NCI-H2227 (cell line): ENCODE data around the gene PTPRB.
"Not testable (repeated sequence)": the region's sequence is repeated elsewhere in the genome, so short reads cannot be mapped to it uniquely, and the experiment has no call there.

ENCODE experiments used
- DNase-seq: peaks from one replicate; lab custom pipeline; 2025; ENCODE audit not compliant: unreplicated experiment; lab: John Stamatoyannopoulos, UW

PTPRB gene

DNA sequence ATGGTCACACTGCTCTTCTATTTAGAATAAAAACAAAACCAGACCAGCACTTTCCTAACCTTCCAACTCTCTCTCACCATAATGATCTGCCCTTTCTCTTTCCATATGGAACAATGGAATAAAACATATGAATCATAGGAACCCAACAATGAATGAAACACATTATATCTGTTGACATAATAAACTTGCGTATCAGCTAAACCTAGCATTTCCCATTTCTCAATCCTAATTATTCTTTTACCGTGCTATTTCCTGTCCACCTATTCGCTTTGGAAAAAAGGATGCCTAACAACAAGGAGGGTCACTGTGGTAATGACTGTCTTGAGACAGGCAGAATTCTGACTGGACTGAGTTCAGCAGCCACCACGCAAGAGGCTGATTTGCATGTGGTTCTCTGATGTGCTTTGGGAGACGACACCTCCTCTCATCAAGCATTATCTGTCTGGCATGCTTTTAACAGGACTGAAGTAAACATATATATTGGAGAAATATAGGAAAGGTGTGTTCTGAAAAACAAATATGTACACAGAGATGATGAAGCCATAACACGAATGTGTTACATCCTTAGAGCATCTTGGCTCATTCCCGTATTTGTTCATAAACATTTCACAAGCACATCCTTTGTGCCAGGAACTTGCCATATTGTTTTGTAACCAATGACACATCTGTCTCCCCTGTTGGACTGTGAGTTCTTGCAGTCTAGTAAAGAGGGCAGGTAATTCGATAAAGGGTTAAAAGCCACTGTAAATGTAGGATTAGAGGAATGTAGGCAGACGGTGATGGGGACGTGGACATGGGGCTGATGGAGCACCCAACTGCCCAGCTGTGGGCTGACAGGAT, 87.7 kb downstream of the PTPRB start:
- no peak for DNase-seq

DNA sequence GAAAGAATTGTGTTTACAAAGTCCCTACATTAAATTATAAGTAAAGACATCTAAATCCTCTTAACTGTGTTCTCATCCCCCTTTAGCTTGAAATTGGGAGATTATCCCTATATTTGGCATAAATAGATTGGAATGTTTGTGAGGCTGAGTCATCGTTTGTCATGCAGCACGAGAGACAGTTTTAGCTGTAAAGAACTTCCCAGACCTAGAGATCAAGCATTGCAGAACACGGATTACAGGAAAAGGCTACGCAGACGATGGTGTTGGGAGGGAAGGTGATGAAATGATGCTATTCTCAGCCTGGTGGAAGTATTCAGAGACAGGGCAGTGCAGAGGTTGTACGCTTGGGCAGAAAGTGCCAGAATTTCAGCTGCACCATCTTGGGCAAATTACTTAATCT, 93.8 kb downstream of the PTPRB start:
- DNase-seq = no peak

- no peak for DNase-seq
Observed at GRCh38 chr12:70540996-70541395, 96.2 kb downstream of the PTPRB start.

DNA sequence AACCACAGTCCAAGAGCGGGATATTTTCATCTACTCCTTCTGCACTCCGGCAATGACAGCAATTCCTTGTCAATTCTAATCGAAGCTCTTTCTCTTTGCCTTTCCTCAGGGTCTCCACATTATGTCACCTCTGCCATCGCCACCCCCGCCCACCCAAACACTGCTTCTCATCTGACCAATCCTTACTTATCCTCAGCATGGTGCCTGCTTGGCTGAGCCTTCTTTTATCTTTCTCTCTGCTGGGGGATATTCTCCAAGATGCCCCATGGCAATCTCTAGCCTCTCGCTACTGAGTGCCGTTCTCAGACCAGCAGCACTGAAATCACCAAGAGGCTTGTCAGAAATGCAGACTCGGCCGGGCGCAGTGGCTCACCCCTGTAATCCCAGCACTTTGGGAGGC, 100.6 kb downstream of the PTPRB start:
- DNase-seq = no peak

GRCh38 chr12:70535896-70536374, 101.3 kb downstream of the PTPRB start:
- DNase-seq = no peak

DNA sequence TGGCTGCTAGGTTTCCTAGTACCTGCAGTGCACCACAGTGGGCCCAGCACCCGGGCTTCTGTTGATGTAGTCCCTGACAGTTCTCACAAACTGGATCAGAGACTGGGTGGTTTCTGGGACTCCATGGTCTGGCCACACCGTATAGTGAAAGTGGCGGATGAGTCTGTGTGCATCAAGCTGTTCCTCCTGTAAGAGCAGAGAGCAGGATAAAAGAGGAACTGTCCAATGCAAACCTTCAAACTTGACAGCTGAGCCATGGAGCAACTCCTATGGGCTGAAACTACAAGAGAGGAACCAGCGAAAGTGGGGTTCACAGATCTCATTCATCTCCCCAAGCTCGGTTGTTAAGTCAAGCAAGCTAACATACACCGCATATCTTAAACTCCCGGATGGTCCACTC, 102.8 kb downstream of the PTPRB start:
- no peak for DNase-seq

DNA sequence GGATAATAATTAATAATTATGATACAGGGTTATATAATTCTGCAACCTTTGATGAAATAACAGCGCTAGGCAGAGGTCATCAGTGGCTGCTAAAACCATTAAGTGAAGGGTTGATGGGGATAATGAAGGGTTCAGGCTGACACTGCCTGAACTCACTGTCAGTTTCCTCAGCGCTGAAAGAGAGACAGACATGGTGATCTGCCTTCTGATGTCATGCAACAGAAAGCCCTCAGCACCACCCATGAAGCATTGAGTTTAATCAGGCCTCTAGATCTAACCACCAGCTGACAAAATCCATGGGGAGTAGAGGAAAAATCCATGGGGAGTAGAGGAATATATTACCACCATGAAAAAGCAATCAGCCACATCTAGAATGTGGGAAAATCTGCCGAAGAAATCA, 107.6 kb downstream of the PTPRB start:
- DNase-seq = no peak

- no peak for DNase-seq
Observed at GRCh38 chr12:70520847-70521246, 116.4 kb downstream of the PTPRB start.

DNA sequence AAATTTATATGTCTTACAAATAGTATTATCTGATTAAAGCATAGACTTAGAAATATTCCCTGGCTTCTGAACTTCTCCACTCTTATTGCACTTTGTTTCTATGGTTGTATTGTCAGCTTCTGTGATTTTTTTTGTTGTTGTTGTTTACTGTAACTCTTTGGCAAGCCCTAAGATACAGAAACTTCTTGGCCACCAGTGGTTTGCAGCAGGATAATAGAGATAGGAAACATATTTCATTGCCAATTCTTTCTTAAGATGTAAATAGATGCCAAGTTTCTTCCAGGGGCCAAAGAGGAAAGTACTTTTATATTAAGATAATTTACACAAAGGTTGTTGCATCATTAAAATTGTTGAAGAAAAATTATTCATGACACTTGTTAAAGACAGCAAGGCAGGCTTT, 123.8 kb downstream of the PTPRB start:
- DNase-seq = no peak

DNA sequence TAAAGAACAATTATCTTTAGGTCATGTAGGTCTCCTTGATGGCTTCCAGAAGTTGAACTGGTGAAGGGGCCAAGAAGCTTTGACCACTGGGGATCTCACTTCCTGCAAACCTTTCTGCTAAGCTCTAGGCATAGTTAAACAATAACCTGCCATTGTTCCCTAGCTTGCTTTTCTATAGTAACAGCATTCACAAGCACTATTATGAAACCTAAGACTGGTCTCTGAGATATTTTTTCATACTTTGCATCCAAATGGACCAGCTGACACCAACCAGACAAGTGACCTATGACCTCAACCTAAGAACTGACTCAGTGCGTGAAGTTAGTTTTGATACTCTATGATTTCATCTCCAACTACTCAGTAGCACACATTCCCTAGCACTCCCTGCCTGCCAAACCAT, 129.1 kb downstream of the PTPRB start:
- DNase-seq = no peak

DNA sequence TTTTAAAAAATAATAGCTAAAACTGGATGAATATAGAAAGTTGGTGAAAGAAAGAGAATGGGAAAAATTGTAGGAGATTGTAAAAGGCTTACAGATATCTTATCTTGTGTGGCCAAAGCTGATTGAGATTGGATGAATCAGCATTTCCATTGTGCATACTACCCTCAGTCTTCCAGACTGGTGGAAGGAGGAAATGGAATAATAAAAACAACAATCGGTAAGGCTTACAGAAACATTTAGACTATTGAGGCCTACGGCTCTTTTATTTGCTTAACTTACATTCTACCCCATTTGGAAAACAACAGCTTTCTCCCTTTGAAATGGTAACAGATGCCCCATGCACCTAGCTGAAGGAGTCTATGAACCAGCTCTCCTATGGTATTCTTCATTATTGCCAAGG, 129.8 kb downstream of the PTPRB start:
- DNase-seq = no peak

DNA sequence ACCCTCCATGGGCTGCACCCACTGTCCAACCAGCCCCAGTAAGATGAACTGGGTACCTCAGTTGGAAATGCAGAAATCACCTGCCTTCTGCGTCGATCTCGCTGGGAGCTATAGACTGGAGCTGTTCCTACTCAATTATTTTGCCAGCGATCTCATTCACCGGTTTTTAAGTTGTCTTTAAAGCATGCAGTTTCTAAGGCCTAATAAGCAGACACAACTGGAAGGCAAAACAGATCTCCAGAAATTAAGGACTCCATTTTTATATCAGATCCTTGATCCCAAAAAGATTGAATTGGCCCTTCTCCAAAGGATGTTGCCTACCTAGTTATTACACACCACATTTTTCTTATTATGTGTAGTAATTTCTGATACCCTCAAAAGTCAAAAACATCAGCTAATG, 139.7 kb downstream of the PTPRB start:
- no peak for DNase-seq

DNA sequence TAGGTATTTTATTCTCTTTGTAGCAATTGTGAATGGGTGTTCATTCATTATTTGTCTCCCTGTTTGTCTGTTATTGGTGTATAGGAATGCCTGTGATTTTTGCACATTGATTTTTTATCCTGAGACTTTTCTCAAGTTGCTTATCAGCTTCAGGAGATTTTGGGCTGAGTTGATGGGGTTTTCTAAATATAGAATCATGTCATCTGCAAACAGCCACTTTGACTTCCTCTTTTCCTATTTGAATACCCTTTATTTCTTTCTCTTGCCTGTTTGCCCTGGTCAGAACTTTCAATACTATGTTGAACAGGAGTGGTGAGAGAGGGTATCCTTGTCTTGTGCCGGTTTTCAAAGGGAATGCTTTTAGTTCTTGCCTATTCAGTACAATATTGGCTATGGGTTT, 144.3 kb downstream of the PTPRB start:
- not testable (repeated sequence) for DNase-seq

- not testable (repeated sequence) for DNase-seq
Observed at GRCh38 chr12:70490928-70491327, 146.3 kb downstream of the PTPRB start.

- no peak for DNase-seq
Observed at GRCh38 chr12:70487440-70487839, 149.8 kb downstream of the PTPRB start.

DNA sequence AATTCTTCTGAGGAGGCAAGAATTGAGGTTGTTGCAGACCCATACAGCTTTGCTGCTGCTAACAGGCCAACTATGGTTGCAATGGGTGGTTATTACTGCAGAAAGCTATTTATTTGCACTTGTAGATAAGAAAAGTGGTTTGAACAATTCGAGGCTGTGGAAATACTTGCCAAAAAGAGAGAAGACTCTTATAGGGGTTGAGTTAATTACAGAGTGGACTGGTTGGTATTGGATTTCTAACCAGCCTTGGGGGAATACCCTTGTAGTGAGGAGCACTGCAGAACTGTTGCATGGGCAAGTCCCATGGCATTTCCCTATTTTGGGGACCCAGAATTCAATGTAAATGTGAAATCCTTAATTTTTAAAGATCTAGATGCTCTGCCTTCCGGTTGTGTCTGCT, 150.6 kb downstream of the PTPRB start:
- DNase-seq = no peak

DNA sequence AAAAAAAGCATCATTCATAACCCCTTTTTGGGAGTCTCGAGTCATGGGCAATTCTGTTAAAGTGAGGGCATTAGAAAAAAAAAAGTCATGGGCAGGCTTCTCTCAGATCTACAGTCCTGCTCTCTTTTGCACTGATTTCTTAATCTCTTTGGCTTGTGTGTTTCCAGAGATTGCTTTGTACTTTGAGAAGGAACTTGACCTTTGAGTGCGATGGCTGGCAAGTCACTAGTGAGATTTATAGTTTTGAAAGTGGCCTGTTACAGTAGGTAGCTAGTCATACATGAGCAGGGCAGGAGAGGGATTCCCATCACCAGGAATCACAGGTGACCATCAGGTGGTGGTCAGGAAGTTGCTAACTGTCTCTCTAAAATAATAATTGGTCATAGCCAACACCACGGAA, 151.5 kb downstream of the PTPRB start:
- no peak for DNase-seq

GRCh38 chr12:70484464-70484863, 152.8 kb downstream of the PTPRB start:
- no peak for DNase-seq

- no peak for DNase-seq
Observed at GRCh38 chr12:70482764-70483163, 154.5 kb downstream of the PTPRB start.

- DNase-seq = no peak
Observed at GRCh38 chr12:70469221-70469820, 167.9 kb downstream of the PTPRB start.

DNA sequence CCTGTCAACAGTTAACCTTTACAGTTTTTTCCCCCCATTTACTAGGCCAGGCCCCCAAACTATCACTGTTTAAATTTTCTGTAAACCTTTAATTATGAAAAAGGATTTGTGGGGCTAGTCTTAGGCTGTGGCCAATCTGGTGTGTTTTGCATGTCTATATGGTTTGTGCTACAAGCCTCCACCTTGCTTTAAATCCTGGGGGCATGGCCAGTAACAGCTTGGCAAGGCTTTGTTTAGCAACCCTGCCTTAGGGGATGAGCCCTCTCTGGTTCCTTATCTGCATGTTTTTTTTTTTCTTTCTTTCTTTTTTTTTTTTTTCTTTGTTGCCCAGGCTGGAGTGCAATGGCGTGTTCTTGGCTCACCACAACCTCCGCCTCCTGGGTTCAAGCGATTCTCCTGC, 168.5 kb downstream of the PTPRB start:
- no peak for DNase-seq

DNA sequence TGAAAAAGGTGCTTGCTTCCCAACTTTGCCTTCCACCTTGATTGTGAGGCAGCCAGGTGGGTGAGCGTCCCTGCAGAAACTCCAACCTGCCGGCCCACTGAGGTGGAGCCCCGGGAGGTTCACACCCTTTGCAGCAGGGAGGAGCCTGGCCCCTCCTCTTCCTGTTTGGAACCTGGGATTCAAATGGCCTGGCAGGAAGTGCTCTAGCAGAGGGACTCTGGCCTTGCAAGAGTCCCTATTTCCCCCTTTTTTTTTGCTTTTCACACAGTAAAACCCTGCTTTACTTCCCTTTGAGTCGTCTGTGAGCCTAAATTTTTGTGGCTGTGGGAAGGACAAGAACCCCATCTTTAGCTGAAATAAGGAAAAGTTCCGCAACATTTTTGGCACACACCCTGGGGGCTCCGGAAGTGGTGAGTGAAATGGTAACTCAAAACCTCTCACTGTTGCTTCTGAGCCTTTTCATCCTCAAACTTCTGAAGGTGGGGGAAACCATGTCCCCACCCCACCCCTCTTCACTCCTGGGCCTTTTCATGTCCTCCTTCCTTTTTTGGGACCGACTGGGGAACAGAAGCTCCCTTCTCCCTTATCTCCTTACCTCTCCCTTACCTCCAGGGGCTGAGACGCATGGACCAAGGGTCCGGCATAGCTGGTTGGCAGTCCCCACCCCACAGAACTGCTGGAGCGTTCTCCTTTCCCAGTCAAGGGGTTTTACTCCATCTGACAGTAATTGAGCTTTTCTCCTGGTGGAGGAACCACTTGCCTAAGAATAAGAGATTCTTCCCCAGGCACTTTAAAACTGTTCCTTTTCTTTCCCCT, 169.1 kb downstream of the PTPRB start:
- no peak for DNase-seq
